Kidney (tissue), 14 donors: Measurements from ENCODE around the gene GPSM1. TPM values are rescaled to one million over a fixed set of nuclear protein-coding genes. Genes with fewer than 3 reads are reported as not detected.

Source experiments
- DNase-seq, 5 donors: peaks; one replicate each; pipeline ENCODE4 v3.0.0-alpha.2; 2013 to 2020
- FAIRE-seq: peaks from 2 replicates; lab custom pipeline; 2012; peaks lifted over from hg19 to GRCh38; lab: Jason Lieb, UNC
- H3K27ac ChIP-seq, 2 donors: one replicate each; pipeline ENCODE4 v1.7.0; 2013; ENCODE audit warnings: low read depth in 2 of 2, low read length in 2 of 2, inconsistent platforms in 1 of 2
- H3K27me3 ChIP-seq: one replicate; pipeline ENCODE4 v1.7.1; 2013; ENCODE audit warnings: low read length, inconsistent platforms; ENCODE audit not compliant: control insufficient read depth, insufficient read depth
- H3K36me3 ChIP-seq, 3 donors: one replicate each; pipeline versions ENCODE4 v1.7.0 to v1.7.1; 2013; ENCODE audit warnings: low read length in 3 of 3, control low read depth in 1 of 3, inconsistent platforms in 1 of 3; ENCODE audit not compliant: insufficient read depth in 3 of 3, control insufficient read depth in 2 of 3
- H3K4me1 ChIP-seq, 3 donors: one replicate each; pipeline versions ENCODE4 v1.7.0 to v1.7.1; 2013; ENCODE audit warnings: low read length in 3 of 3, inconsistent platforms in 1 of 3, low read depth in 1 of 3; ENCODE audit not compliant: control insufficient read depth in 2 of 3, insufficient read depth in 2 of 3
- H3K4me3 ChIP-seq, 3 donors: one replicate each; pipeline versions ENCODE4 v1.7.0 to v1.8.1; 2013; ENCODE audit warnings: low read length in 3 of 3, control low read depth in 1 of 3, inconsistent platforms in 1 of 3
- H3K9ac ChIP-seq, 3 donors: one replicate each; pipeline versions ENCODE4 v1.7.0 to v1.7.1; 2013; ENCODE audit warnings: low read length in 3 of 3, control low read depth in 1 of 3, inconsistent platforms in 1 of 3
- H3K9me3 ChIP-seq, 3 donors: one replicate each; pipeline versions ENCODE4 v1.7.0 to v1.7.1; 2013; ENCODE audit warnings: low read length in 3 of 3, control low read depth in 1 of 3, inconsistent platforms in 1 of 3; ENCODE audit not compliant: control insufficient read depth in 2 of 3, insufficient read depth in 1 of 3
- intact Hi-C: fragments of 100-400 bp; cut with DNase I; formaldehyde crosslinking; loops from one replicate; pipeline ENCODE4 v1.11.1; 2022
- polyA plus RNA-seq: library from polyadenylated mRNA; stranded (reverse); fragments of 350-450 nt; fragmentation: Illumina TruSeq; extraction: RNeasy Lipid Tissue Mini Kit (QIAGEN cat#74804); gene quantifications from one replicate; pipeline ENCODE4 v1.2.3, GENCODE V29; 2014; ENCODE audit warnings: low read depth, low replicate concordance; ENCODE audit not compliant: insufficient read depth
- total RNA-seq: library from RNA; stranded (reverse); fragmentation: NEBNext Ultra II Directional; extraction: Animal tissue kit (Norgen Biotek cat#: 25700); gene quantifications from one replicate; pipeline ENCODE4 v1.2.1, GENCODE V29; 2021
- TF ChIP-seq, protein P1 (sequence below): IDR thresholded peaks from 3 replicates; pipeline ENCODE4 v1.5.1; 2012; ENCODE audit warnings: mild to moderate bottlenecking, moderate library complexity, borderline replicate concordance; ENCODE audit not compliant: insufficient read depth; ENCODE audit errors: extremely low read depth
- donor health status: control.
- donor health status: control.
- donor health status: control.
- donor health status: control.
- donor health status: control.
- donor health status: DM: yes; HTN: yes; CAD: no.
- donor health status: Normal renal cell carcinoma (clear cell type).

The GPSM1 gene
- total and polyA plus RNA-seq, 2 donors from 2014 or later = 11.6 to 11.9 TPM

GRCh38 chr9:136324501-136325300, 2.6 kb upstream of the GPSM1 start:
- Histone ChIP-seq H3K27me3 (no peaks in the 10 kb centered on the region), H3K4me3 (no peak overlapping the region), H3K4me1 (peaks cover 0 to 13% (median 0%) of the 10 kb centered on the region in 3 donors), H3K36me3 (no peaks in the 10 kb centered on the region), H3K9ac (no peak overlapping the region), H3K27ac (no peak overlapping the region), H3K9me3 (no peaks in the 10 kb centered on the region)
- peak in 1 of 5 donors; percentile 53 for DNase-seq
- intact Hi-C loops = no loop called here
- FAIRE-seq = no peak
- TF ChIP-seq, protein P1, sequence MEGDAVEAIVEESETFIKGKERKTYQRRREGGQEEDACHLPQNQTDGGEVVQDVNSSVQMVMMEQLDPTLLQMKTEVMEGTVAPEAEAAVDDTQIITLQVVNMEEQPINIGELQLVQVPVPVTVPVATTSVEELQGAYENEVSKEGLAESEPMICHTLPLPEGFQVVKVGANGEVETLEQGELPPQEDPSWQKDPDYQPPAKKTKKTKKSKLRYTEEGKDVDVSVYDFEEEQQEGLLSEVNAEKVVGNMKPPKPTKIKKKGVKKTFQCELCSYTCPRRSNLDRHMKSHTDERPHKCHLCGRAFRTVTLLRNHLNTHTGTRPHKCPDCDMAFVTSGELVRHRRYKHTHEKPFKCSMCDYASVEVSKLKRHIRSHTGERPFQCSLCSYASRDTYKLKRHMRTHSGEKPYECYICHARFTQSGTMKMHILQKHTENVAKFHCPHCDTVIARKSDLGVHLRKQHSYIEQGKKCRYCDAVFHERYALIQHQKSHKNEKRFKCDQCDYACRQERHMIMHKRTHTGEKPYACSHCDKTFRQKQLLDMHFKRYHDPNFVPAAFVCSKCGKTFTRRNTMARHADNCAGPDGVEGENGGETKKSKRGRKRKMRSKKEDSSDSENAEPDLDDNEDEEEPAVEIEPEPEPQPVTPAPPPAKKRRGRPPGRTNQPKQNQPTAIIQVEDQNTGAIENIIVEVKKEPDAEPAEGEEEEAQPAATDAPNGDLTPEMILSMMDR = no peak

DNA sequence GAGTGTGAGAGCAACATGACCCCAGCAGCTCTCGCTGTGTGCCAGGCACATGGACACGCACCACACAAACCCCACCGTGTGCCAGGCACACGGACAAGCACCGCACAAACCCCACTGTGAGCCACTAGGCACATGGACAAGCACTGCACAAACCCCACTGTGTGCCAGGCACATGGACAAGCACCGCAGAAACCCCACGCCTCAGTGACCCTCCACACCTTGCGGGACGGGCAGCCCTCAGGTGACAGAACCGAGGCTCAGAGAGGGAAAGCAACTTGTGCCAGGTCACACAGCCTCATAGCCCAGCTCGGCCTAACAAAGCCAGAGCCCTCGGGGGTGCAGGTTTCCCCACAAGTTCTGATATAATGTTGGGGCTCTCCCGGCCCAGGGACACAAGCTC, 2.0 kb upstream of the GPSM1 start:
- TF ChIP-seq, protein P1 = no peak
- H3K4me1 ChIP-seq = peaks cover 0 to 13% (median 0%) of the 10 kb centered on the region in 3 donors
- FAIRE-seq (no peak), DNase-seq (peak in 1 of 5 donors; percentile 52)
- H3K9ac ChIP-seq = no peak overlapping the region
- no peaks in the 10 kb centered on the region for H3K27me3 ChIP-seq
- no peaks in the 10 kb centered on the region for H3K36me3 ChIP-seq
- no peak overlapping the region for H3K27ac ChIP-seq
- no peak overlapping the region for H3K4me3 ChIP-seq
- H3K9me3 ChIP-seq = no peaks in the 10 kb centered on the region
- intact Hi-C loops = no loop called here

DNA sequence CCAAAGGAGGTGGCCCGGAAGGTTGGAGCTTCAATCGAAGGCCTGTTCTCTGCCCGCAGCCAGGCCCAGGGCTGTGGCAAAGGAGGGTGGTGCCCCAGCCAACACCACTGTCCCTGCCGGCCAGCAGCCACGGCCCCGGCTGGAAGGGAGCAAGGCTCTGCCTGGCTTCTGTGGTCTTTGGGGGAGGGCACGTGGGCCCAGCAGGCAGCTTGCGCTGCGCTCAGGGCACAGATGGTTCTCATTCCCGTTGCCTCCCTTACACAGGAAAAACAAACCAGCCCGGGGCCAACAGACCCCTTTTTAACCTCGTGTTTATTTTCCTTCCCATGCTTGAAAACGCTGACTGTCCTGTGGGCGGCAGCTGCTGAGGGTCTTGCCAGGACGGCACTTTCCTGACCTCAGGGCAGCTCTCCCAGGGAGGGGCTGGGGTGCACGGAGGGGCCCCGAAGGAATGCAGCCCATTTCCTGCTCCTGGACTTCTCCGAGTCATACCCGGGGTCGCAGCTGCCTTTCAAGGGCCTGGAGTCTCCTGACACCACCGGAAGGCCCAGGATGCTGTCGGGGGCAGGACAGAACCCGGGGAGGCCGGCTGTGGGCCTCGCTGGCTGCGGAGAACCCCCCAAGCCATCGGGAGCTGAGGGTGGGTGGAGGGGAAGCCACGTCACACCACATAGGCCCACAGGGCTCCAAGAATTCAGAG, 1.1 kb upstream of the GPSM1 start:
- Histone ChIP-seq H3K27ac (peak overlapping the region; percentile 32 to 75), H3K9me3 (no peaks in the 10 kb centered on the region), H3K9ac (peak overlapping the region in 1 of 3 donors; percentile 12), H3K4me1 (peaks cover 0 to 13% (median 0%) of the 10 kb centered on the region in 3 donors), H3K4me3 (no peak overlapping the region), H3K36me3 (no peaks in the 10 kb centered on the region), H3K27me3 (no peaks in the 10 kb centered on the region)
- intact Hi-C loops = no loop called here
- FAIRE-seq (no peak), DNase-seq (peak; percentile 75 to 86 (median 82))
- TF ChIP-seq, protein P1 = no peak
